Right hindlimb (tissue), 1 donor: ENCODE results near the gene UVRAG.
"Not testable (repeated sequence)": the region's sequence is repeated elsewhere in the genome, so short reads cannot be mapped to it uniquely, and the experiment has no call there.

Source experiments
- DNase-seq: peaks from one replicate; pipeline ENCODE4 v3.0.0-alpha.2; 2018

UVRAG gene

DNA sequence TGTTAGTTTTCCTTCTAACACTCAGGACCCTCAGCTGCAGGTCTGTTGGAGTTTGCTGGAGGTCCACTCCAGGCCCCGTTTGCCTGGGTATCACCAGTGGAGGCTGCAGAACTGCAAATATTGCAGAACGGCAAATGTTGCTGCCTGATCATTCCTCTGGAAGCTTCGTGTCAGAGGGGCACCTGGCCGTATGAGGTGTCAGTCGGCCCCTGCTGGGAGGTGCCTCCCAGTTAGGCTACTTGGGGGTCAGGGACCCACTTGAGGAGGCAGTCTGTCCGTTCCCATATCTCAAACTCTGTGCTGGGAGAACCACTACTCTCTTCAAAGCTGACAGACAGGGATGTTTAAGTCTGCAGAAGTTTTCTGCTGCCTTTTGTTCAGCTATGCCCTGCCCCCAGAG lies 164.1 kb downstream of the UVRAG start:
- DNase-seq: not testable (repeated sequence)

DNA sequence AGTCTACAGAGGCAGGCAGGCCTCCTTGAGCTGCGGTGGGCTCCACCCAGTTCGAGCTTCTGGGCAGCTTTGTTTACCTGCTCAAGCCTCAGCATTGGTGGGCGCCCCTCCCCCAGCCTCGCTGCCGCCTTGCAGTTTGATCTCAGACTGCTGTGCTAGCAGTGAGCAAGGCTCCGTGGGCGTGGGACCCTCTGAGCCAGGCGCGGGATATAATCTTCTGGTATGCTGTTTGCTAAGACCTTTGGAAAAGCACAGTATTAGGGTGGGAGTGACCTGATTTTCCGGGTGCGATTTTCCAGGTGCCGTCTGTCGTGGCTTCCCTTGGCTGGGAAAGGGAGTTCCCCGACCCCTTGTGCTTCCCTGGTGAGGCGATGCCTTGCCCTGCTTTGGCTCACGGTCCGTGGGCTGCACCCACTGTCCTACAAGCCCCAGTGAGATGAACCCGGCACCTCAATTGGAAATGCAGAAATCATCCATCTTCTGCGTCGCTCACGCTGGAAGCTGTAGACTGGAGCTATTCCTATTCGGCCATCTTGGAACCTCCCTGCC lies 164.5 kb downstream of the UVRAG start:
- not testable (repeated sequence) for DNase-seq

DNA sequence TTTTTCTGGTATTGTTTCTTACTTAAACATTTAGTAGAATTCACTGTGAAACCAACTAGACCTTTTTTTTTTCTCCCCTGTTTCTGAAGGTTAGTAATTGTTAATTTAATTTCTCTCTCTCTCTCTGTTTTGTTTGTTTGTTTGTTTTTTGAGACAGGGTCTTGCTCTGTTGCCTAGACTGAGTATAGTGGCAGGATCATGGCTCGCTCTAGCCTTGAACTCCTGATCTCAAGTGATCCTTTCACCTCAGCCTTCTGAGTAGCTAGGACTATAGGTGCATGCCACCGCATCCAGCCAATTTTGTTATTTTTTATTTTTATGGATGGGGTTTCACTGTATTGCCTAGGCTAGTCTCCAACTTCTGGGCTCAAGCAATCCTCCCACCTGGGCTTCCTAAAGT lies 165.0 kb downstream of the UVRAG start:
- no peak for DNase-seq

DNA sequence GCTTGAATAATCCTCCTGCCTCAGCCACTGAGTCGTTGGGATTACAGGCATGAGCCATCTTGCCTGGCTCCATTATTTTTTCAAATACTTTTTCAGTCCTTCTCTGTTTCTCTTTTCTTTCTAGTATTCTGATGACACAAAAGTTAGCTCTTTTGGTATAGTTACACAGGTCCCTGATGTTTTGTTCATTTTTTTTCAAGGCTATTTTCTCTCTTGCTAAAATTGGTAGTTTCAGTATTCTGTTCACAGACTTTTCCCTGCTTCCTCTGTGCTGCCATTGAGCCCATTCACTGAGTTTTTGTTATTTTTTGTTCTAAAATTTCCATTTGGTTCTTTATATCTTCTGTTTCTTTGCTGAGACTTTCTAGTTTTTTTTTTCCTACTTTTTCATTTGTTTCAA lies 166.5 kb downstream of the UVRAG start:
- DNase-seq: no peak

DNA sequence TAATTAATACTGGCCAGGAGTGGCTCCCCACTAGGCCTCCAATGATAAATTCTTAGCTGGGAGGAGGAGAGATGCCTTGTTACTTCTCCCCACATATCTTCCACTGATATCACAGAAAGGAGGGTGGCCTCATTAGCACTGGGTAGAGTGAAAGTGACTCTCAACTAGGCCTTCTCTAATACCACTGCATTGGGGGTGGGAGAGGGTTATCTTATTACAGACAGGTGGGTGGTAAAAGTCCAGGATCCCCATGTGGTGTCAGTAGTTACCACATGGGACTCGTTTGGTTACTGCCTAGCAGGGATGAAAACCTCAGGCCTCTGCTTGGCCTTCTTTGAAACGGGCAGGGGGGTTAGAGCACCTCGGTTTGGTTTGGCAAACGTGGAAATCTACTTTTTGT lies 167.3 kb downstream of the UVRAG start:
- DNase-seq: no peak

DNA sequence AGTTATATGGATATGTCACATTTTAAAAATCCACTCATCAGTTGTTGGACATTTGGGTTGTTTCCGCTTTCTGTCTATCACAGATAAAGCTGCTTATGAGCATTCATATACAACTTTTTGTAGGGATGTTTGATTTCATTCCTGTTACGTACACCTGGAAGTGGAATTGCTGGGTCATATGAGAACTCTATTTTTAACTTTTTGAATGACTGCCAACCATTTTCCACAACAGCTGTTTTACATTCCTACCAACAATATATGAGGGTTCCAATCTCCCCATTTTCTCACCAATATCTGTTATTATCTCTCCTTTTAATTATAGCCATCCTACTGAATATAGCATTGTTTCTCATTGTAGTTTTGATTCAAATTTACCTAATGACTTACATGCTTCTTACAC lies 172.0 kb downstream of the UVRAG start:
- no peak for DNase-seq

DNA sequence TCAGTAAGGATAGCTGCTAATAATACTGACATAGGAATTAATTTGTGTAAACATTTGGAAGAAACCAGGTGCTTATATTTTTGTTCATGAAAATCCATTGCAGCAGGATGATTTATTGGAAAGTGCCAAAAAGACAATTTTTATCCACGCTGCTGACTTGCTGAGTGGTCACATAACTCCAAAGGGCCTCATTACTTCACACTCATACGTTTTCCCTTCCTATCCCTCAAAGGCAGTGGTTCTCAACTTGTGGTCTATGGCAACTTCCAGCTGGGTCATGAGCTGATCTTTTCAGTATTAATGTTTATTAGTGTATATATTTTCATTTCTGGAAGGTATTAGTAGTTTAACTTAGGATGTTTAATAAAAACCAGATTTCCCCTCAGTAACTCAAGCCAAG lies 178.1 kb downstream of the UVRAG start:
- no peak for DNase-seq

DNA sequence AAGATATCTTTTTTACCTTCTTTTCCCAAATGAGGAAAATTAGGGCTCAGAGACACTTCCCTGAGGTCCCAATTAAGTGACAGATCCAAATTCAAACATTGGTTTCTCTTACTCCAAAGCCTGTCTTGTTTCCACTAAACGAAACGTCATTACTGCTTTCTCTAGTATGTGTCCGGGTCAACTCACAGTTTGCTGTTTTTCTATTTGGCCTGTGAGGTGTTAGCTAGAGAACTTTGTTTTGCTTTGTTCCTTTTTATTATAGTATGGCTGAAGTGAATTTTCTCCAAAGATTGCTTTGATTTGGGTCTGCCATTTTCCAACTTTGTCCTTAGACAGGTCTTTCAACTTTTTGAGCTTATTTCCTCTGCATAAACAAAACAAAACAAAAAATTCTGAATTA lies 179.6 kb downstream of the UVRAG start:
- no peak for DNase-seq

DNA sequence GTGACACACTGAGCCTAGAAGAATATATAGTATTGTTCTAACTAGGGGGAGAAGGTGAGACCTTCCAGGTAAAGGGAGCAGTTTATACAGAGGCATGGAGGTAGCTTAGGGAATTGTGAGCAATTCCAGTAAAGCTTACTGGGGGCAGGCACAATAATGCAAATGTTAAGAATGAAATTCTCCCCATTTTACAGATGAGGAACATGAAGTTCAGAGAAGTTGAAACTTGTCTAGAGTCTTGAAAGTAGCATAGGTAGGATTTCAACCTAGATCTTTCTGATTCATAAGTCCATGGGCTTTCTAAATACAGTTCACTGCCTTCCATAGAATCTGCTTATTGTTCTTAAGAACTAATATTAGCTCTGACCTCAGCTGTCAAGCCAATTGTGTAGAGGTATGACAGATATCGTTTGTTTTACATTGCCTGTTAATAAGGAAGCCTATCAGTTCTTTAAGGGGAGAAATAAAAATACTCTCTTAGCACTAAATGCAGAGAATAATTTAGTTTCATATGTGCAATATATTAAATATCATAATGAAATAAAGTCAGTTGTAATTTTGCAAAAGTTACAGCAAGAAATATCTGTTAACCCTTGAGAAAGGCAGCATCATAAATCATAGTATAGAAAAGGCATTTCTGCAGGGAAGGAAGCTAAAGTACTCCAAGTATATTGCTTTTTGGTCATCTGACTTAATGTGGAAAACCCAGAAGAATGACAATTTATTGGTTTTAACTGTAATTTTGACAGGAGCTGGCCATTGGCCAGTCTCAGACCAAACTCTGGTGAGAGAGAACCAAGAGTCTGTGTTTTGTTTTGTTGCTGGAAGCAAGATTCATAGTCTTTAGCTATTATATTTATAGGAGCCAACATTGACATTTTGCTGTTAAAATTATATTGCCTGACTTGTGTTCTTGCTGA lies 181.8 kb downstream of the UVRAG start:
- DNase-seq: peak; percentile 28

DNA sequence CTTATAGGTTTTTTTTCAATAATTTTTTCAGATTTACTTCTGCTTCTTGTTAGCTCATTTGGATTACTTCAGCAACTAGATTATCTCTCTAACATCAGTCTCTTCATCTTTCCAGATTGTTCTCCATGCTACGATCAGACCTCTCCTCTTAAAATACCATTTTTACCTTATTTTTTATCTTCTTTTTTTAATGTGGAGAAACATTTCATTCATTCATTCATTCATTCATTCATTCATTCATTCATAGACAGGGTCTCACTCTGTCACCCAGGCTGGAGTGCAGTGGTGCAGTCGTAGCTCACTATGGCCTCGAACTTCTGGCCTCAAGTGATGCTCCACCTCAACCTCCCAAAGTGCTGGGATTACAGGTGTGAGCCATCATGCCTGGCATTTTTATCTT lies 189.4 kb downstream of the UVRAG start:
- DNase-seq: no peak

DNA sequence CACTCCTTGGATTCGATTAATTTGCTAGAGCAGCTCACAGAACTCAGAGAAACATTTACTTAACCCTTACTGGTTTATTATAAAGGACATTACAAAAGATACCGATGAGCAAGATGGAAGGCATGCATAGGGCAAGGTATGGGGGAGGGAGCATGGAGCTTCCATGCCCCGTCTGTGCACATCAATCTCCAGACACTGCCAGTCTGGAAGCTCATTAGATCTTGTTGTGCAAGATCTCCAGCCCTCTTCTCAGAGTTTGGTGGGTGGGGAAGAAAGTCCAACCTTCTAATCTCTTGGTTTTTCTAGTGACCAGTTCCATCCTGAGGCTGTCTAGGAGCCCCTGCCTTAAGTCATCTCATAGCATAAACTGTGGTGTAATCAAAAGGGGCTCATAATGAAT lies 190.7 kb downstream of the UVRAG start:
- no peak for DNase-seq

DNA sequence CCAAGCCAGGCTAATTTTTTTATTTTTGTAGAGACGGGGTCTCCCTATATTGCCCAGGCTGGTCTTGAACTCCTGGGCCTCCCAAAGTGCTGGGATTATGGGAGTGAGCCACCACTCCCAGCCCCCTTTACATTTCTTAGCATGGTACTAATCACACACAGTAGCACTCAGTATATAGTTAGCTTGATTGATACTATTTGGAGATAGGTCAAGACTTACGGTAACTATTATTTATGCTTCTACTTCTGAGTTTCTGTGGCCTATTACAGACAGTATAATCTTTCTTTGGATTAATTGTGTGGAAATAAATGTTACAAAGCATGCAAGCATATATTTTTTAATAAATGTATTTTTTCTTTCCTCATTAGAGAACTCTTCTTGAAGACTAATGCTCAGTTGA lies 192.2 kb downstream of the UVRAG start:
- no peak for DNase-seq

DNA sequence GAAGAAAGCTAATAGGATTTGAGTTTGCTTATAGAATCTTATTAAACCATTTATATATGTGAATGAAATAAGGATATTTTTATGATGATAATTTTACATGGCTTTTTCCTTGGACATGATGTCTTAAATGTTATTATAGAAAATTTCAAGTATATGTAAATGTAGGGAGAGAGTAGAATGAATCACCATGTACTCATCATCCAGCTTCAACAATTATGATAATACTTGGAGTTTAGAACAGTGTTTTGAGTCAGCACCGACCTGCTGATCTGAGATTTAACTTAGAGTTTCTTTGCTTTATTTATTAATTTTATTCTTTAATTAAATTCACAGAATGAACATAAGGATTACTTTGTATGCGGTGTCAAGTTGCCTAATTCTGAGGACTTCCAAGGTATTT lies 193.5 kb downstream of the UVRAG start:
- no peak for DNase-seq

DNA sequence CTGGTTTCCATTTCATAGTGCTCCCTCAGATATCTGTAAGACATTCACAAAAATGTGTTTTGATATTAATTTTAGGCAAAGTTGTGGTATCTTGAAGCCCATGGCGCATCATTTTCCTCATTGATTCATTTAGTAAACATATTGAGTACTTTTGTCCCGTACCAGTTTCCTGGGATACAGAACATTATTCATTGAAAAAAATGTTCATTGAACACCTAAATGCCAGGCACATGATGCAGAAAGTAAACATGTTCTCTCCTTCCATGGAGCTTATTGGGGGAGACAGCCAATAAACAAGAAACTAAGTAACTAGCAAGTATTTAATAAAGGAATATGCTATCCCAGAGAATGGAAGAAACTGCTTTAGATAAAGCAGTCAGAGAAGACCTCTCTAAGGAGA lies 195.0 kb downstream of the UVRAG start:
- DNase-seq: no peak

DNA sequence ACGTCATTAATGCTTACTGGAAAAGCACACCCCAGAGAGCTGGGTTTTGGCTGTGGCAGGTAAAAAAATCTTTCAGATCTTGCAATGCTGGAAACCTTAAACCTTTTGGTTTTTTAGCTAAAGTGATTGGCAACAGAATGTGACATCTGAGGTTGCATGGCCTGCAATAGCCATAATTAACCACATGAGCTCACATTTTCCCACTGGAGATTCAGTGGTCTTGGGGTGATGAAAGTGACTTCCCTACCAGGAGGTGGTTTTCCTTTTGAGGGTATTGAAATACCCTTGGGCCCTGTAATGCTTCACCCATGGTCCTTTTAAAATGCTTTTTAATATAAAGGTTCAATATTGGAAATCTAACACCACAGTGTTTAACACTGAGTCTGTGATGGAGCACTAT lies 198.5 kb downstream of the UVRAG start:
- DNase-seq: no peak

DNA sequence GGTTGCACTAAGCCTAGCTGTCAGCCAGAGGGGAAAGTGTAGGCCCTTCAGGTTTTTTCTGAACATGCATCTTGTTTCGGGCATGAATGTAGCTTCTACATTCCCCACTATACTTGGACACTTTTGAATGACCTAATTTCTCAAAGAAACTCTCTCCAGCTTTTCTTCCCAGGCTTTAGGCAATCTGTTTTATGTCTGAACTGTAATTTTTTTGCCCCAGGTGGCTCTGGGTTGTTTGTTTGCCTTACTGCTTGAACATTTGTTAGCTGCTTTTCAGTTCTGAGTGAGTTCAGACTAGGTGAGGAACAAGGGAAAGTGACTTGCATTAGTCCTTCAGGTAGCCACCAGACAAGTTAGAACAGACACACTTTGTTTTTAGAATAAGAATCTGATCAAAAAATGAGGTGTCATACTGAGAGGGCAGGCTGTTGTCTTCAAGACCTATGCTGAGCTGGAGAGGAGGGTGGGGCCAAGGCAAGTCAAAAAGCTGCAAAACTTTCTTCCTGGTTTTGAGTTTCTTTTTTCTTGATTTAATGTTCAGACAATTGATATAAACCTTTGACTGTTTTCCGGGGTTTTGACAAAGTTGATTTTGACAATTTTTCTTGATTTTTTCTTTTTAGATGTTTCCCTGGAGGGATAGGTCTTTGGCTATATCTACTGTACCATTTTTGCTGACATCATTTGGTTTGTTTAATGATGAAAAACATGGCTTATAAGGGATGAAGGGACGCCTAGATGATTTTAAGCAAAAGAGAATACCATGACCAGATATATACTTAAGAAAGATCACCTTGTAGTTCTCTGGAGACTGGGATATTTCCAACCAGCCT lies 208.4 kb downstream of the UVRAG start:
- DNase-seq: no peak

DNA sequence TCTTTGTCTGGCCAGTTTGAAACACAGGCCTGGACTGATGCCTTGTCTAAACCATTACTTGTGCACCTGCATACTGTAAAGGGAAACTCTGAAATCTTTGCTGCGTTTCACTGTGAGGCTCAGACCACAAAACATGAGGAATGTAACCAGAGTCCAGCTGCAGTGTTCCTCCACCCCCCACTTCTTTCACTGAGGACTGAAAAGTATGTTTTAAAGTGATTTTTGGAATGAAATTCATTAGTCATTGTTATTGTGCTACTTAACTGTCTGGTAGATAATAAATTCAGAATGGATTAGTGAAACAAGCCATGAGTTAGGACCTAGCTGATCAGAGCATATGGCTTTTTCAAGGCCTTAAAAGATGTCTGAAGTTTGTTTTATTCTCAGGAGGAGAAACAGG lies 210.1 kb downstream of the UVRAG start:
- DNase-seq: peak; percentile 60

DNA sequence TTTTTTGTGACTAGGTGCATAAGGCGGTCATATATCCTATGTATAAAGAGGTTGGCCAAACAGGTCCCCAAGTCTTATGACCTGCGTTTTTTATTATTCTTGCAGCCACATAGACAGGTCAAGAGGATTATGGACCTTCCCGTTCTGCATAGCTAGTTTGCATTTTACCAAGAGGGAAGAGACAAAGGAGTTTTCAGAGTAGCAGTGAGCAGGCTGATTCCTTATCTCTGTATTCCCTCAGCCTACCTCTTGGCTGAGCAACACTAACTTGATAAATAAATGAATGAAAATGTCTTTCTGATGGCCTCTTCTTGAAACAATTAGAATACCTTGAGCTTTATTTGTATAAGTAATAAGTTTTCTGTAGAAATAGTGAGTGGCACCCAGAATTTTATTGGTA lies 210.8 kb downstream of the UVRAG start:
- DNase-seq: no peak

DNA sequence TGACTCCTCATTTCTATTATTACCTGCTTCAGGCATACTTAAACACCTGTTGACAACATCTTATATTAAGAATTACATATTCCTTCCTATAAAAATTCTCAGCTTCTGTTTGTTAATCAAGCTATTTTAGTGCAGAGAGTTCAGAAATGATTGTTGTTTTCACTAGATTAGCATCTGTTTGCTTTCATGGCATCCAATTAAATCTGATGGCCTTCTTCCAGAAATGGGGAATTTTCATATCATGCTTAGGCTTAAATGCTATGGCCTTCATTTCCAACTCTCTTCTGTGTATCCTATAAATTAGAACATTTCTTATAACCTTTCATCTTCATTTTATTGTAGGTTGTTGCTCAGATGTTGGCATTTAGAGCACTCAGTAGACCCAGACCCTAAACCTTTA lies 211.3 kb downstream of the UVRAG start:
- no peak for DNase-seq

DNA sequence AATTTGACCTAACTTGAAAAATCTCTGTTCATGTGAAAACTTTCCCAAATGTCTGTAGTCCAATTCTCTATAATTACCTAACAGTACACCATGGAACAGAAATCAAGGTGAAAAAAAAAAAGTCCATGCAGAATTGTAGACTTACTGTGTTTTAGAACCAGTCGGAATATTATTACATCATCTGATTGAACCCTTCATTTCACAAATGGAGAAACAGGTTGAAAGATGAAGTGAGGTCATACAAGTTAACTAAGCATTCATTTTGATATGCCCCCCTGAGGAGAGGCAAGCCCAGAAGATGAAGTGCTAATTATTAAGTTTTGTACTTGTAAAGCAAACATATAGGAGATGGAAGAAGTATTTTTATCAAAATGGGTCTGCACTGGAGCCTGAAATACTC lies 211.9 kb downstream of the UVRAG start:
- DNase-seq: no peak

DNA sequence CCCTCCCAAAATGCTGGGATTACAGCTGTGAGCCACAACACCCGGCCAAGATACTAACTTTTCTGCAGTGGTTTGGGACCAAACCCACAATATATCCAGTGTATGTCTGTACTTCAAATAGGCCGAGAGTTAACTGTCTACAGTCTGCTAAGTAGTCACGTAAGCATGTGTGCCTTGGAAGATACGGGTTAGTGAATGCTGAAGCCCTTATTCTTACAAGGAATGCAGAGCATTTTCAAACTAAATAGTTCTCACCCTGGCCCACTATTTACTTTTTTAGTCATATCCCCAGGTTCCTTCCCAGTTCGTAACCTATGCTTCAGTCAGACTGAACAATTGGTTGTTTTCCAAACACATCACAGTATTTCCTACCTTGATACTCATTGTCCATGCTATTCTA lies 215.3 kb downstream of the UVRAG start:
- no peak for DNase-seq

DNA sequence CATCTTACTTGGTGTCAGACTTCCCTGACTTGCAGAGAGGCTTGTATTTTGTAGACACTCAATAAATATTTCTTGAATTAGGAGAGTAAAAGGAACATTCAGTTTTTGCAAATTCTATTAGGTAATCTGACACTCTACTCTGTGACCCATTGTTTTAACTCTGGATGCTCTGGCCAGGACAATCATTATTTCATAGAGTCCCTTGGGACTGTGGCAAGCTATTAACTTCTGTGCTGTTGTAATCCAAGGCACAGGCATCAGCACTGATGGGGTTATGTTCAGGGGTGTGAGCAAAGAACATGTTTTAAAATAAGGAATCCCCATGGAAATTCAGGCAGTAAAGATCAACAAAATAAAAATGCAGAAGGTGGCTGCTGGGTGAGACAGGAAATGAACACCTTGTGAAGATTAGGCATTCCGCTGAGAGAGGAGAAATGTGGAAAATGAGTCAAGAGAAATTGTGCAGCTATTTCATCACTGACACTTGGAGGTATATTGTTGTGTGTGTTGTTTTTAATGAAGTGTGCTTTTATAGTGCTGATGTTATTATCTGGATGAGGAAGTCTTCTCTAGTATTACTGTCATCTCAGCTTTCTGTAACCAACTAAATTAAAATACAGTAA lies 216.1 kb downstream of the UVRAG start:
- no peak for DNase-seq

DNA sequence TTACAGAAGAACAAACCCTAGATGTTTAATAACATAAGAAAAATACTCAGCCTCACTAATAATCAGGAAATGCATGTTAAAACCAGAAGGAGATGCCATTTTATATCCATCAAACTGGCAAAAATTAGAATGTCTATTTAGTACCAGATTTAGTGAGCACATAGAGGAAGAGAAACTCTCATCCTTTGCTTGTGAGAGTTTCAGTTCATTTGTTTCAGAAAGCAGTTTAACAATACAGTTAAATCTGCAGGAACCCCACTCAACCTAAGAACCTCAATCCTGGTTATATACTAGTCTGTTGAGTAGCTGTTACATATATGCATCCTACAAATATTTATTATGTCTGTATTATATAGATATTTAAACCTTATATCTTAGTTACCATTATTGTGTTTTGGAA lies 218.7 kb downstream of the UVRAG start:
- DNase-seq: no peak
